ENCODE measurements around the gene TUBGCP5.
"Not testable (repeated sequence)": the region's sequence is repeated elsewhere in the genome, so short reads cannot be mapped to it uniquely, and the experiment has no call there.

The TUBGCP5 gene

GRCh38 chr15:23039143-23039916, at the start of gene TUBGCP5:
Gene TUBGCP5 (minus strand): TSS chr15:23039569. CDS start chr15:23039543, 26 bp downstream.
- Histone ChIP-seq H3K9me3 (ENCODE audit: insufficient read depth, low read length) (no peaks in the 10 kb centered on the region), H3K4me1 (ENCODE audit: insufficient read depth, insufficient read length) (no peaks in the 10 kb centered on the region), H3K27me3 (ENCODE audit: insufficient read depth, insufficient read length) (no peaks in the 10 kb centered on the region), H3K36me3 (ENCODE audit: insufficient read depth, insufficient read length, low read length) (peaks cover 27% of the 10 kb centered on the region), H3K9ac (ENCODE audit: insufficient read length, low read depth) (peak within 1 kb of the TSS; percentile 98), H3K4me3 (ENCODE audit: insufficient read length, low read depth) (peak within 1 kb of the TSS; percentile 84)
- DNase-seq (ENCODE audit: low read depth, low spot score): peak; percentile 92
- no peak for TF ChIP-seq ZNF274 (IDR thresholded peaks at IDR 0.05; ENCODE audit: low read depth, low read length)
- TF ChIP-seq YY1 (IDR thresholded peaks at IDR 0.05; ENCODE audit: insufficient read depth, insufficient read length): peak; percentile 55
- no peak for TF ChIP-seq SUZ12 (IDR thresholded peaks at IDR 0.05; ENCODE audit: extremely low read depth, insufficient read depth, insufficient read length)

GRCh38 chr15:23083115-23083514, 43.7 kb upstream of the TUBGCP5 start:
- Histone ChIP-seq H3K27me3 (ENCODE audit: insufficient read depth, insufficient read length) (no peaks in the 10 kb centered on the region), H3K9me3 (ENCODE audit: insufficient read depth, low read length) (no peaks in the 10 kb centered on the region), H3K9ac (ENCODE audit: insufficient read length, low read depth) (no peak overlapping the region), H3K4me1 (ENCODE audit: insufficient read depth, insufficient read length) (no peaks in the 10 kb centered on the region), H3K36me3 (ENCODE audit: insufficient read depth, insufficient read length, low read length) (no peaks in the 10 kb centered on the region), H3K4me3 (ENCODE audit: insufficient read length, low read depth) (no peak overlapping the region)
- no peak for TF ChIP-seq YY1 (IDR thresholded peaks at IDR 0.05; ENCODE audit: insufficient read depth, insufficient read length)
- TF ChIP-seq SUZ12 (IDR thresholded peaks at IDR 0.05; ENCODE audit: extremely low read depth, insufficient read depth, insufficient read length): no peak
- no peak for TF ChIP-seq ZNF274 (IDR thresholded peaks at IDR 0.05; ENCODE audit: low read depth, low read length)
- DNase-seq (ENCODE audit: low read depth, low spot score): no peak

- DNase-seq (ENCODE audit: low read depth, low spot score); H3K4me3 ChIP-seq (ENCODE audit: insufficient read length, low read depth); H3K9ac ChIP-seq (ENCODE audit: insufficient read length, low read depth); H3K36me3 ChIP-seq (ENCODE audit: insufficient read depth, insufficient read length, low read length); H3K27me3 ChIP-seq (ENCODE audit: insufficient read depth, insufficient read length); H3K9me3 ChIP-seq (ENCODE audit: insufficient read depth, low read length); H3K4me1 ChIP-seq (ENCODE audit: insufficient read depth, insufficient read length): not testable (repeated sequence)
Observed at GRCh38 chr15:23081996-23082737, 42.8 kb upstream of the TUBGCP5 start.

GRCh38 chr15:23081271-23081670, 41.9 kb upstream of the TUBGCP5 start:
- no peak overlapping the region for H3K4me3 ChIP-seq (ENCODE audit: insufficient read length, low read depth)
- TF ChIP-seq ZNF274 (IDR thresholded peaks at IDR 0.05; ENCODE audit: low read depth, low read length) (no peak), YY1 (IDR thresholded peaks at IDR 0.05; ENCODE audit: insufficient read depth, insufficient read length) (no peak), SUZ12 (IDR thresholded peaks at IDR 0.05; ENCODE audit: extremely low read depth, insufficient read depth, insufficient read length) (no peak)
- H3K27me3 ChIP-seq (ENCODE audit: insufficient read depth, insufficient read length): no peaks in the 10 kb centered on the region
- H3K9me3 ChIP-seq (ENCODE audit: insufficient read depth, low read length): no peaks in the 10 kb centered on the region
- no peak overlapping the region for H3K9ac ChIP-seq (ENCODE audit: insufficient read length, low read depth)
- H3K4me1 ChIP-seq (ENCODE audit: insufficient read depth, insufficient read length): no peaks in the 10 kb centered on the region
- DNase-seq (ENCODE audit: low read depth, low spot score): no peak
- H3K36me3 ChIP-seq (ENCODE audit: insufficient read depth, insufficient read length, low read length): no peaks in the 10 kb centered on the region

- DNase-seq (ENCODE audit: low read depth, low spot score): no peak
Observed at GRCh38 chr15:23079766-23080165, 40.4 kb upstream of the TUBGCP5 start.

GRCh38 chr15:23075927-23076326, 36.6 kb upstream of the TUBGCP5 start:
- H3K9ac ChIP-seq (ENCODE audit: insufficient read length, low read depth): no peak overlapping the region
- peaks cover 3% of the 10 kb centered on the region for H3K4me1 ChIP-seq (ENCODE audit: insufficient read depth, insufficient read length)
- H3K27me3 ChIP-seq (ENCODE audit: insufficient read depth, insufficient read length): peaks cover 4% of the 10 kb centered on the region
- H3K36me3 ChIP-seq (ENCODE audit: insufficient read depth, insufficient read length, low read length): no peaks in the 10 kb centered on the region
- no peaks in the 10 kb centered on the region for H3K9me3 ChIP-seq (ENCODE audit: insufficient read depth, low read length)
- no peak overlapping the region for H3K4me3 ChIP-seq (ENCODE audit: insufficient read length, low read depth)
- no peak for TF ChIP-seq ZNF274 (IDR thresholded peaks at IDR 0.05; ENCODE audit: low read depth, low read length)
- no peak for TF ChIP-seq SUZ12 (IDR thresholded peaks at IDR 0.05; ENCODE audit: extremely low read depth, insufficient read depth, insufficient read length)
- no peak for TF ChIP-seq YY1 (IDR thresholded peaks at IDR 0.05; ENCODE audit: insufficient read depth, insufficient read length)
- no peak for DNase-seq (ENCODE audit: low read depth, low spot score)

More at GRCh38 chr15:23079766-23080165, 40.4 kb upstream of the TUBGCP5 start:
- Histone ChIP-seq H3K4me3 (ENCODE audit: insufficient read length, low read depth) (no peak overlapping the region), H3K27me3 (ENCODE audit: insufficient read depth, insufficient read length) (no peaks in the 10 kb centered on the region), H3K9ac (ENCODE audit: insufficient read length, low read depth) (no peak overlapping the region), H3K36me3 (ENCODE audit: insufficient read depth, insufficient read length, low read length) (no peaks in the 10 kb centered on the region), H3K4me1 (ENCODE audit: insufficient read depth, insufficient read length) (no peaks in the 10 kb centered on the region), H3K9me3 (ENCODE audit: insufficient read depth, low read length) (no peaks in the 10 kb centered on the region)
- TF ChIP-seq ZNF274 (IDR thresholded peaks at IDR 0.05; ENCODE audit: low read depth, low read length) (no peak), YY1 (IDR thresholded peaks at IDR 0.05; ENCODE audit: insufficient read depth, insufficient read length) (no peak)

GRCh38 chr15:23074684-23075083, 35.3 kb upstream of the TUBGCP5 start:
- DNase-seq (ENCODE audit: low read depth, low spot score): no peak

More at GRCh38 chr15:23074684-23075083, 35.3 kb upstream of the TUBGCP5 start:
- peaks cover 4% of the 10 kb centered on the region for H3K27me3 ChIP-seq (ENCODE audit: insufficient read depth, insufficient read length)
- no peak for TF ChIP-seq SUZ12 (IDR thresholded peaks at IDR 0.05; ENCODE audit: extremely low read depth, insufficient read depth, insufficient read length)
- no peak for TF ChIP-seq ZNF274 (IDR thresholded peaks at IDR 0.05; ENCODE audit: low read depth, low read length)
- no peak for TF ChIP-seq YY1 (IDR thresholded peaks at IDR 0.05; ENCODE audit: insufficient read depth, insufficient read length)
- no peaks in the 10 kb centered on the region for H3K9me3 ChIP-seq (ENCODE audit: insufficient read depth, low read length)
- H3K36me3 ChIP-seq (ENCODE audit: insufficient read depth, insufficient read length, low read length): no peaks in the 10 kb centered on the region
- no peak overlapping the region for H3K9ac ChIP-seq (ENCODE audit: insufficient read length, low read depth)
- peaks cover 3% of the 10 kb centered on the region for H3K4me1 ChIP-seq (ENCODE audit: insufficient read depth, insufficient read length)
- no peak overlapping the region for H3K4me3 ChIP-seq (ENCODE audit: insufficient read length, low read depth)

Data from NT2/D1 (cell line).